ENCODE measurements around the gene GNL2.
"Not testable (repeated sequence)": the region's sequence is repeated elsewhere in the genome, so short reads cannot be mapped to it uniquely, and the experiment has no call there.

Gene GNL2

GRCh38 chr1:37606481-37607263 is 10.9 kb upstream of the GNL2 start:
- no peak for DNase-seq (ENCODE audit: low spot score)

GRCh38 chr1:37605806-37606474 is 10.2 kb upstream of the GNL2 start:
- no peak for DNase-seq (ENCODE audit: low spot score)

DNA sequence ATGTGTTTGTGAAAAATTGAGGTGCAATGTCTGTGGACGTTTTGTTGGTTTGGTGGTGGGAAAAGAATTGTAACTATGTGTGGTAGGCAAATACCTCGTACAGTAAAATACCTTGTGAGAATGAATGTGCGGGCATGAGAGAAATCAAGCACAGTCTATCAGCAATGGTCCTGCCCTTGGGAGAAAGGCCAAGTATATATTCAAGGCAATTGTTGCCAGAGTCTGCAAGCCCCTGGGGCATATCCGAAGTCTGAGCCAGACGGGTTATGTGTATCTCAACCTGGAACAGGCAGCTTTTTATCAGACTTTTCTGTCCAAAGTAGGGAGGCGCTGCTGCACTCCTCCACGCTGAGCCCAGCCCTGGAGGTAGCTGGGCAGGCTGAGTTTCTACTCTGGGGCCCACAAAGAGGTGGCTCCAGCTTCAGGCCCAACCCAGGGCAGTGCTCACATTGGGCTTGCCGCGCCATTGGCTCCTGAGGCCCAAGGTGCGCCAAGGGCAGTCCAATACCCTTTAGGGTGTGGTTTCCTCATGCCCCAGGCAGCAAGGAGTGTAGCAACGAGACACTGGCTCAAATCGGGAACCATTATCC is 9.4 kb upstream of the GNL2 start:
- no peak for DNase-seq (ENCODE audit: low spot score)

GRCh38 chr1:37602750-37603694 is 7.3 kb upstream of the GNL2 start:
- peak; percentile 56 for DNase-seq (ENCODE audit: low spot score)

GRCh38 chr1:37601441-37601840 is 5.7 kb upstream of the GNL2 start:
- DNase-seq (ENCODE audit: low spot score), result no peak

GRCh38 chr1:37599940-37600339 is 4.2 kb upstream of the GNL2 start:
- DNase-seq (ENCODE audit: low spot score), result no peak

- DNase-seq (ENCODE audit: low spot score), result no peak
Measured at GRCh38 chr1:37596182-37596667, 488 bp upstream of the GNL2 start.

DNA sequence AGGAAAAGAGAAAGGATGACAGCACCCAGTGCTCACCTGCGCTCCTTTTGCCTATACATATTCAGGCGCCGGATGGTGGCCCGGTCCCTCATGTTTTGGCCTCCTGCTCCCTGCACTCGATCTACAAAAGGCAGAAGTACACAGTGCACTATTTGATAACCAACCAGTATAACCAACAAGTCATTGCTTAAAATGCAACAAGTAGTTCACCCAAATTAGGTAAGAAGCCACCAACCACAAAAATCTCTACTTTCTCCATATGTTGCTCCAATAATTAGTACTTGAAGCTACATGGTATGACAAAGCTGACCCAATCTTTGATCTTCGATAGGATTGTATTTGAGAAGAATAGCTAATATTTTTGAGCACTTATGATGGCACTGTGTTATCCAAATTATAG is 2.0 kb downstream of the GNL2 start:
- no peak for DNase-seq (ENCODE audit: low spot score)

DNA sequence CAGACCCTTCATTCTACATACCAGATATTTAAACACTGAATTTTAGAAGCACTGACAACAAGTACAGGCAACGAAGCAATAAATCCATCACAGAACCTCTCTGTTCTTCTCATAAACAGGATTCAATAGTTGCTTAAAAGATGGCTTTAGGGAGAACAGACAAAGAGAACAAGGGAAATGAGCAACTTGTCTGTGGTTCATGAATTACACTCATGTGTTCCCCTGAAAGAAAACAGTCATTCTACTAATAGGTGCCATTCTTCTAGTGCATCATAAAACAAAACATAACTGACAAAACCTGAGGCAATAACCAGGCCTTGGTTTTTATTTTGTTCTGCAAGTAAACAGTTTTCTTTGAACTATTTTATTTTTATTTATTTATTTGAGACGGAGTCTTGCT is 6.8 kb downstream of the GNL2 start:
- DNase-seq (ENCODE audit: low spot score), result no peak

DNA sequence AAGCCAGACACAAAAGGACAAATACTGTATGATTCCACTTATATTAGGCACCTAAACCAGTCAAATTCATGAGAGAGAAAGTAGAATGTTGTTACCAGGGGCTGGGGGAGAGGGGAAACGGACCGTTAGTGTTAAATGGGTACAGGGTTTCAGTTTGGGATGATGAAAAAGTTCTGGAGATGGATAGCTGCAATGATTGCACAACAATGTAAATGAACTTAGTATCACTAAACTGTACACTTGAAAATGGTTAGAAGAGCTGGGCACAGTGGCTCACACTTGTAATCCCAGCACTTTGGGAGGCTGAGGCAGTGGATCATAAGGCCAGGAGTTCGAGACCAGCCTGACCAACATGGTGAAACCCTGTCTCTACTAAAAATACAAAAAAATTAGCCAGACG is 11.2 kb downstream of the GNL2 start:
- not testable (repeated sequence) for DNase-seq (ENCODE audit: low spot score)

- no peak for DNase-seq (ENCODE audit: low spot score)
Measured at GRCh38 chr1:37575692-37576091, 20.0 kb downstream of the GNL2 start.

DNA sequence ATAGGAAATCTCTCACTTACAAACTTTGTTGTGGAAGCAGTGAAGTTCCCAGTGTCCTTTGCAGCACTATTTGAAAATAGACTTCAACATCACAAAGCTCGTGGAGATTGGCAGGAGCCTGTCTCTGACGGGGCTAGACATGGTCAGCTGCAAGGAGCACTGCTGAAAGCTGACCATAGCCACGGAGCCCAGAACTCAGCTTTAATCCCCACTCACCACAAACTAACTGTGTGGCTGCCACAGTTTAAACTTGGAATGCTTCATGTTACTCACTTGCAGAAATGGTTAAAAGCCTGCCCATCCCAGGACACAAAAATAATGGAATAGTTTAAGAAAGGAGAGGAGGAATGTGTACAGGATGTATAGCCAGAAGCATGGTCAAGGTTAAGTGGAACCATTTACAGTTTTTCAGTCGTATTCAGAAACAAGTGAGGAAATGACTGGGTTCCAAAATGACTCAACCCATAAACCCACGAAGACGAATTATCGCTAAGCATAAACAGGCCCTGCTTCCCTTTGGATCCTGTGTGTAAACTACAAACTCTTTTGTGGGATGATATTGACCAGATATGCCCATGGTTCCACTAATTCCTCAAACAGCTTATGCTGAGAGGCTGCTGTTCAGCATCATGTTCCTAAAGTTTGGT is 20.8 kb downstream of the GNL2 start:
- DNase-seq (ENCODE audit: low spot score), result no peak

DNA sequence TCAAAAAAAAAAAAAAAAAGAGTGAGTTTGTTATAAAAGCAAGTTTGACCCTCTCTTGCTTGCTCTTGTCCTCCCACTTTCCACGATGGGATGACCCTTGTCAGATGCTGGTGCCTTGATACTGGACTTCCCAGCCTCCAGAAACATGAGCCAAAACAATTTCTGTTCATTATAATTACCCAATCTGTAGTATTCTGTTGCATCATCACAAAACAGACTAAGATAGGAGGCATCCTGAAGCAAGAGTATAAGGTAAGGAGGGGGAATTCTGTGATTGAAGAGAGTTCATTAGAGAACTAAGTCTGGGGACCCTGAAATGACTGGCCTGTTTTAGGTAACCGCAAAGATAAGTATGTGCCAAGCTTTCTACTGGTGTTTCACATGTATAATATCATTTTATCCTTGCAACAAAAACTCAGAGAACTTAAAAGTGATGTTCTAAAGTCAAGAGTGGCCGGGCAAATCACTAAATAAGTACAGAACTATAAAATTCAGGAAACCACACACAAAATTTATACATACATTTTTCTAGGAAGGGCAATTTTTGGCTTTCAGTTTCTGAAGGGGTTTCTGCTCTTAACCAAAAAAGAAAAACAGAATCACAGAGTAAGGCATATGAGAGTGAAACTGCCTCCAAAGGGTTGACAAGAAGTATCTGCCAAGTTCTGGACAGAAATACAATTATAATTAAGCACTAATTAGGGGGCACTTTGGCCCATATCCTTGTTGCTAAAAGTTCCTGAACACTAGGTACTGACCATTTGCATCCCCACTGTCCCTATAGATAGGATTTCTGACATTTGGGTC is 25.0 kb downstream of the GNL2 start:
- no peak for DNase-seq (ENCODE audit: low spot score)

DNA sequence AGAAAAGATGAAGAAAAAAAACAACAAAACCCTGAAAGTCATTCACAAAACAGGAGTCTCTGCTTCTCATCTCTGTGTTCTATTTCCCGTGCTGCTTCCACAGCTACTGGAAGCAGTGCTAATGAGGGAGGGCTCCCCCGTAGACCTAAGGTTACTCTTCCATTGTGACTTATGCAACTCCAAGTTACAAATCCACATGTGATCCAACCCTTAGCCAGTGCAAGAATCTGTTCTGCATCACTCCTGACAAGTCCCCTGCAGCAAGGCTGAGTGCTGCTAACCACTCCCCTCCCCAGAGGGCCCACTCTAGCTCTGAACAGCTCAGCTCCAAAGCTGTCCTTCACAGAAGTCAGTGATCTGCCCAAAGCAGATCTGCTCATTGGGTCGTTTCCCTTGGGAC is 28.7 kb downstream of the GNL2 start:
- no peak for DNase-seq (ENCODE audit: low spot score)

DNA sequence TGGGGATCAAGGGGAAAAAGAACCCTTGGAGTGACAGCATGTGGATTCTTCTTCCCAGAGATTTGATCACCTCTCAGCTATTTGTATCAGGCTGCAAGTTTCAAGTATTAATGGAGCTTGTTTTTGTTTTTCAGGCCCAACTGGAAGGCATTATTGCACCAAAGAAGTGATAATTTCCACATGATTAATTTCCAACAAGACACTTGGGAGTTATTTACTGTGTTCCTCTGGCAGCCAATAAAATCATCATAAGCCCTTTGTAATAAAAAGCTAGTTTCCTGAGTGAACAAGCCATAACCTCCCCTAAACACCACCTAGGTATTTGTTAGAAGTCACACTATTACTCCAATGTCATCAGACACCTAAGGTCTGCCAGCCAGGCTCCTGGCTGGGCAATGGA is 30.8 kb downstream of the GNL2 start:
- DNase-seq (ENCODE audit: low spot score), result no peak

- peak; percentile 8 for DNase-seq (ENCODE audit: low spot score)
Measured at GRCh38 chr1:37562984-37563383, 32.8 kb downstream of the GNL2 start.

- peak; percentile 53 for DNase-seq (ENCODE audit: low spot score)
Measured at GRCh38 chr1:37561133-37562132, 34.3 kb downstream of the GNL2 start.

GRCh38 chr1:37560401-37561132 is 35.2 kb downstream of the GNL2 start:
- DNase-seq (ENCODE audit: low spot score), result no peak

- DNase-seq (ENCODE audit: low spot score), result not testable (repeated sequence)
Measured at GRCh38 chr1:37559957-37560379, 35.8 kb downstream of the GNL2 start.
